DOHH2 (cell line): ENCODE measurements around the gene KCNJ6.

Source experiments
- EZH2phosphoT487 ChIP-seq: fragments of 200-600 bp; sonication (generic); IDR thresholded peaks from 2 replicates; pipeline ENCODE4 v1.6.1; 2017; ENCODE audit warnings: borderline replicate concordance, mild to moderate bottlenecking, antibody characterized with exemption, low read length, moderate library complexity, mixed read lengths
- TF ChIP-seq, protein P1 (sequence below): fragments of 200-600 bp; sonication (generic); IDR thresholded peaks from one replicate; pipeline ENCODE4 v1.5.1; 2014; ENCODE audit warnings: antibody characterized with exemption, mild to moderate bottlenecking, low read depth, low read length; ENCODE audit not compliant: poor library complexity, severe bottlenecking

GRCh38 chr21:37700641-37701202 lies 215.5 kb downstream of the KCNJ6 start:
- no peak for TF ChIP-seq EZH2phosphoT487
- TF ChIP-seq, protein P1, sequence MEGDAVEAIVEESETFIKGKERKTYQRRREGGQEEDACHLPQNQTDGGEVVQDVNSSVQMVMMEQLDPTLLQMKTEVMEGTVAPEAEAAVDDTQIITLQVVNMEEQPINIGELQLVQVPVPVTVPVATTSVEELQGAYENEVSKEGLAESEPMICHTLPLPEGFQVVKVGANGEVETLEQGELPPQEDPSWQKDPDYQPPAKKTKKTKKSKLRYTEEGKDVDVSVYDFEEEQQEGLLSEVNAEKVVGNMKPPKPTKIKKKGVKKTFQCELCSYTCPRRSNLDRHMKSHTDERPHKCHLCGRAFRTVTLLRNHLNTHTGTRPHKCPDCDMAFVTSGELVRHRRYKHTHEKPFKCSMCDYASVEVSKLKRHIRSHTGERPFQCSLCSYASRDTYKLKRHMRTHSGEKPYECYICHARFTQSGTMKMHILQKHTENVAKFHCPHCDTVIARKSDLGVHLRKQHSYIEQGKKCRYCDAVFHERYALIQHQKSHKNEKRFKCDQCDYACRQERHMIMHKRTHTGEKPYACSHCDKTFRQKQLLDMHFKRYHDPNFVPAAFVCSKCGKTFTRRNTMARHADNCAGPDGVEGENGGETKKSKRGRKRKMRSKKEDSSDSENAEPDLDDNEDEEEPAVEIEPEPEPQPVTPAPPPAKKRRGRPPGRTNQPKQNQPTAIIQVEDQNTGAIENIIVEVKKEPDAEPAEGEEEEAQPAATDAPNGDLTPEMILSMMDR: peak; percentile 81
